Measurements from ENCODE around the gene CIDEC. TPM values are rescaled to one million over a fixed set of nuclear protein-coding genes. Genes with fewer than 3 reads are reported as not detected.

The CIDEC gene
- polyA plus RNA-seq, 1 donor from 2014 or later: not detected

DNA sequence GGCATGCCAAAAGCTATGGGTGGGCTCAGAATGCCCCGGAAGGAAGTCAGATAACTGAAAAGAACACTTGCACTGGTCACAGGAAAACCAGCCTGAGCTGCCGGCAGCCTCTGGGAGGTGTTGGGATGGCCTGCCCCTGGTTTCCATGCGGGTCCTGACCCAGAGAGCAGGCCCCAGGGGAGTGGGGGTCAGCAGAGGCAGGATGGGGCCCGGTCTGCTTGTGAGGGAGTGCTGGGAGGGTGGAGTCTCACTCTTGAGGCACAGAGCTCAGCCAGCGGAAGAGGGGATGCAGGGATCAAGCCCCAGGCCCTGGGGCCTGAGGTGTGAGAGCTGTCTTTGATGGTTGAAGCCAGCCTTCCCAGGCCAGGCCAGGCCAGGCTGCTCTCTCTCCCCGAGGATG lies 33.8 kb downstream of the CIDEC start:
- TF ChIP-seq TAF1 (IDR thresholded peaks at IDR 0.05; ENCODE audit: low read depth): no peak
- no peak overlapping the region for H3K4me3 ChIP-seq (ENCODE audit: low read length)
- H3K27ac ChIP-seq (ENCODE audit: low read length): no peak overlapping the region
- no peak overlapping the region for H3K9ac ChIP-seq (ENCODE audit: low read length)
- H3K9me3 ChIP-seq (ENCODE audit: low read length): no peaks in the 10 kb centered on the region
- no peaks in the 10 kb centered on the region for H3K36me3 ChIP-seq (ENCODE audit: insufficient read depth, low read length)
- H3F3A ChIP-seq (ENCODE audit: insufficient read depth, low read length, poor library complexity, severe bottlenecking): no peaks in the 10 kb centered on the region
- no peaks in the 10 kb centered on the region for H4K20me1 ChIP-seq (ENCODE audit: insufficient read depth)
- no peaks in the 10 kb centered on the region for H3K27me3 ChIP-seq (ENCODE audit: insufficient read depth, low read depth, low read length)
- H3K4me2 ChIP-seq (ENCODE audit: low read length): no peak overlapping the region
- no peak overlapping the region for H2AFZ ChIP-seq (ENCODE audit: low read depth, low read length)
- H3K9me2 ChIP-seq (ENCODE audit: insufficient read depth, low read length): no peaks in the 10 kb centered on the region
- H3K79me2 ChIP-seq (replicated peaks; ENCODE audit: insufficient read depth, low read length): no peaks in the 10 kb centered on the region

DNA sequence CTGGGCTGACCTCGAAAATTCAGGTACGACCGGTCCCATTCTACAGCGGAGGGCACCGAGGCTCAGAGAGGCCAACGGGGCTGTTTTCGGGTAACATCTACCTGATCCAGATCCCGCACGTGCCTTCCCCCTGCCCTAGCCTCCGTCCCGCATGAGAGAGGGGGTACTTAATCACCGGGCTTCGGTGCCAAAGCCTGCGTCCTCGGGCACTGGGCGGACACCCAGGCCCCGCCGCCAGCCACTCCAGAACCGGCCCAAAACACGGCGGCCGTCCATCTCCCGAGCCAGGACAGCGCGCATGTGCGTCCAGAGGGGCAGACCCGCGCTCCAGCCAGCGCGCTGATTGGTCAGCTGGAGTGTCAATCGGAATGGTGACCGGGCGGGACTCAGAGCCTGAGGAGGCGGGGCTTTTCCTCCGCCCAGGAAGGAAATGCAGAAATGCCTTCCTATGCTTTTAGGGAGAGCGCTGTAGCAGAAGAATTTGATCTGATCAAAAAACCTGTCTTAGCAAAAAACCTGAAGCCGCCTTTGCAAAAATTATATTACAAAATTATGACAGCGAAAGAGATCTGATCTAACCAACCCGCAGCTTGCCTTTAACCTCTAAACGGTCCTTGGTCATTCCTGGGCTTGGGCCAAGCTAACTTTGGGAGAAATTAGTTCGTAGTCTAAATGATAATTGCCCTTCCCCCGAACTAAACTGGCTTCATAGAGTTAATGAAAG lies 36.2 kb downstream of the CIDEC start, which contains the start of gene RPUSD3:
Gene RPUSD3, minus strand, starts transcription at position 294 of the 724 bp plus-strand sequence. Its CDS starts 18 bp downstream, at position 276.
- Histone ChIP-seq H3K27ac (ENCODE audit: low read length) (no peak within 1 kb of the TSS), H3K4me3 (ENCODE audit: low read length) (peak within 1 kb of the TSS; percentile 91)
- peak; percentile 36 for TF ChIP-seq SMC3 (conservative IDR thresholded peaks at IDR 0.05; ENCODE audit: poor library complexity)
- TF ChIP-seq EP300 (conservative IDR thresholded peaks at IDR 0.05; ENCODE audit: poor library complexity, severe bottlenecking): no peak
- no peak for TF ChIP-seq EZH2 (IDR thresholded peaks at IDR 0.05; ENCODE audit: borderline replicate concordance, insufficient read depth, low read length, poor library complexity, severe bottlenecking)
- TF ChIP-seq, protein P1, sequence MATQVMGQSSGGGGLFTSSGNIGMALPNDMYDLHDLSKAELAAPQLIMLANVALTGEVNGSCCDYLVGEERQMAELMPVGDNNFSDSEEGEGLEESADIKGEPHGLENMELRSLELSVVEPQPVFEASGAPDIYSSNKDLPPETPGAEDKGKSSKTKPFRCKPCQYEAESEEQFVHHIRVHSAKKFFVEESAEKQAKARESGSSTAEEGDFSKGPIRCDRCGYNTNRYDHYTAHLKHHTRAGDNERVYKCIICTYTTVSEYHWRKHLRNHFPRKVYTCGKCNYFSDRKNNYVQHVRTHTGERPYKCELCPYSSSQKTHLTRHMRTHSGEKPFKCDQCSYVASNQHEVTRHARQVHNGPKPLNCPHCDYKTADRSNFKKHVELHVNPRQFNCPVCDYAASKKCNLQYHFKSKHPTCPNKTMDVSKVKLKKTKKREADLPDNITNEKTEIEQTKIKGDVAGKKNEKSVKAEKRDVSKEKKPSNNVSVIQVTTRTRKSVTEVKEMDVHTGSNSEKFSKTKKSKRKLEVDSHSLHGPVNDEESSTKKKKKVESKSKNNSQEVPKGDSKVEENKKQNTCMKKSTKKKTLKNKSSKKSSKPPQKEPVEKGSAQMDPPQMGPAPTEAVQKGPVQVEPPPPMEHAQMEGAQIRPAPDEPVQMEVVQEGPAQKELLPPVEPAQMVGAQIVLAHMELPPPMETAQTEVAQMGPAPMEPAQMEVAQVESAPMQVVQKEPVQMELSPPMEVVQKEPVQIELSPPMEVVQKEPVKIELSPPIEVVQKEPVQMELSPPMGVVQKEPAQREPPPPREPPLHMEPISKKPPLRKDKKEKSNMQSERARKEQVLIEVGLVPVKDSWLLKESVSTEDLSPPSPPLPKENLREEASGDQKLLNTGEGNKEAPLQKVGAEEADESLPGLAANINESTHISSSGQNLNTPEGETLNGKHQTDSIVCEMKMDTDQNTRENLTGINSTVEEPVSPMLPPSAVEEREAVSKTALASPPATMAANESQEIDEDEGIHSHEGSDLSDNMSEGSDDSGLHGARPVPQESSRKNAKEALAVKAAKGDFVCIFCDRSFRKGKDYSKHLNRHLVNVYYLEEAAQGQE (IDR thresholded peaks at IDR 0.05; ENCODE audit: borderline replicate concordance): no peak
- TF ChIP-seq POLR2AphosphoS5 (IDR thresholded peaks at IDR 0.05): peak; percentile 65
- TF ChIP-seq RAD21 (conservative IDR thresholded peaks at IDR 0.05): peak; percentile 11
- peak; percentile 95 for TF ChIP-seq MXI1 (conservative IDR thresholded peaks at IDR 0.05; ENCODE audit: poor library complexity, severe bottlenecking)
- TF ChIP-seq, protein P2, sequence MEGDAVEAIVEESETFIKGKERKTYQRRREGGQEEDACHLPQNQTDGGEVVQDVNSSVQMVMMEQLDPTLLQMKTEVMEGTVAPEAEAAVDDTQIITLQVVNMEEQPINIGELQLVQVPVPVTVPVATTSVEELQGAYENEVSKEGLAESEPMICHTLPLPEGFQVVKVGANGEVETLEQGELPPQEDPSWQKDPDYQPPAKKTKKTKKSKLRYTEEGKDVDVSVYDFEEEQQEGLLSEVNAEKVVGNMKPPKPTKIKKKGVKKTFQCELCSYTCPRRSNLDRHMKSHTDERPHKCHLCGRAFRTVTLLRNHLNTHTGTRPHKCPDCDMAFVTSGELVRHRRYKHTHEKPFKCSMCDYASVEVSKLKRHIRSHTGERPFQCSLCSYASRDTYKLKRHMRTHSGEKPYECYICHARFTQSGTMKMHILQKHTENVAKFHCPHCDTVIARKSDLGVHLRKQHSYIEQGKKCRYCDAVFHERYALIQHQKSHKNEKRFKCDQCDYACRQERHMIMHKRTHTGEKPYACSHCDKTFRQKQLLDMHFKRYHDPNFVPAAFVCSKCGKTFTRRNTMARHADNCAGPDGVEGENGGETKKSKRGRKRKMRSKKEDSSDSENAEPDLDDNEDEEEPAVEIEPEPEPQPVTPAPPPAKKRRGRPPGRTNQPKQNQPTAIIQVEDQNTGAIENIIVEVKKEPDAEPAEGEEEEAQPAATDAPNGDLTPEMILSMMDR (IDR thresholded peaks at IDR 0.05; ENCODE audit: poor library complexity, severe bottlenecking): no peak
- TF ChIP-seq TAF1 (IDR thresholded peaks at IDR 0.05; ENCODE audit: low read depth): peak; percentile 24

More for the DNA sequence above, 36.2 kb downstream of the CIDEC start, which contains the start of gene RPUSD3:
- peak within 1 kb of the TSS; percentile 59 for H3K4me2 ChIP-seq (ENCODE audit: low read length)
- no peaks in the 10 kb centered on the region for H3K9me3 ChIP-seq (ENCODE audit: low read length)
- no peaks in the 10 kb centered on the region for H3K9me2 ChIP-seq (ENCODE audit: insufficient read depth, low read length)
- peak within 1 kb of the TSS; percentile 75 for H3K9ac ChIP-seq (ENCODE audit: low read length)
- H3K36me3 ChIP-seq (ENCODE audit: insufficient read depth, low read length): no peaks in the 10 kb centered on the region
- H2AFZ ChIP-seq (ENCODE audit: low read depth, low read length): peak within 1 kb of the TSS; percentile 87
- no peaks in the 10 kb centered on the region for H3K79me2 ChIP-seq (replicated peaks; ENCODE audit: insufficient read depth, low read length)
- no peaks in the 10 kb centered on the region for H3K27me3 ChIP-seq (ENCODE audit: insufficient read depth, low read depth, low read length)
- no peaks in the 10 kb centered on the region for H4K20me1 ChIP-seq (ENCODE audit: insufficient read depth)
- no peaks in the 10 kb centered on the region for H3F3A ChIP-seq (ENCODE audit: insufficient read depth, low read length, poor library complexity, severe bottlenecking)
